HepG2 (cell line): Measurements from ENCODE around the gene KIF17. TPM values are rescaled to one million over a fixed set of nuclear protein-coding genes. Genes with fewer than 3 reads are reported as not detected.

ENCODE experiments used
- CEBPB ChIP-seq: IDR thresholded peaks from 2 replicates; pipeline ENCODE4 v1.6.1; 2011; ENCODE audit warnings: low read depth, low read length, improper control_type of control experiment, borderline replicate concordance
- DMAP1 ChIP-seq: IDR thresholded peaks from 2 replicates; pipeline ENCODE4 v1.6.1; 2016
- FOSL1 ChIP-seq: sonication (generic); formaldehyde crosslinking; IDR thresholded peaks from 2 replicates; pipeline ENCODE4 v1.9.0; 2021; ENCODE audit warnings: missing genetic modification reagents, borderline replicate concordance
- HDAC1 ChIP-seq: sonication (generic); formaldehyde crosslinking; IDR thresholded peaks from 2 replicates; pipeline ENCODE4 v1.5.1; 2020; ENCODE audit warnings: mild to moderate bottlenecking, missing genetic modification reagents
- HMGXB3 ChIP-seq: sonication (generic); formaldehyde crosslinking; IDR thresholded peaks from 2 replicates; pipeline ENCODE4 v1.4.0; 2020; ENCODE audit warnings: missing genetic modification reagents, borderline replicate concordance
- MED13 ChIP-seq: sonication (generic); formaldehyde crosslinking; IDR thresholded peaks from 2 replicates; pipeline ENCODE4 v1.5.0; 2020; ENCODE audit warnings: missing genetic modification reagents
- MXD1 ChIP-seq: sonication (generic); formaldehyde crosslinking; IDR thresholded peaks from 2 replicates; pipeline ENCODE4 v1.4.0; 2020; ENCODE audit warnings: mild to moderate bottlenecking, missing genetic modification reagents
- NR2F6 ChIP-seq, 2 experiments: IDR thresholded peaks; 2 replicates each; pipeline ENCODE4 v1.6.1; 2016; ENCODE audit warnings: antibody characterized with exemption in 1 of 2, mild to moderate bottlenecking in 1 of 2
- RNF219 ChIP-seq: sonication (generic); formaldehyde crosslinking; IDR thresholded peaks from 2 replicates; pipeline ENCODE4 v1.5.0; 2020; ENCODE audit warnings: mild to moderate bottlenecking, missing genetic modification reagents
- SRSF9 ChIP-seq: fragments of 200-400 bp; formaldehyde crosslinking; IDR thresholded peaks from 2 replicates; pipeline ENCODE4 v1.6.1; 2018; ENCODE audit warnings: borderline replicate concordance, mild to moderate bottlenecking, low read depth, low read length; ENCODE audit not compliant: insufficient read depth, poor library complexity, severe bottlenecking
- ZFP90 ChIP-seq: sonication (generic); formaldehyde crosslinking; IDR thresholded peaks from 2 replicates; pipeline ENCODE4 v1.8.0; 2022; ENCODE audit warnings: missing genetic modification reagents, mild to moderate bottlenecking, inconsistent platforms, borderline replicate concordance
- ZFY ChIP-seq: sonication (generic); formaldehyde crosslinking; IDR thresholded peaks from 2 replicates; pipeline ENCODE4 v1.4.0; 2020; ENCODE audit warnings: missing genetic modification reagents
- ZMYM2 ChIP-seq: sonication (generic); formaldehyde crosslinking; IDR thresholded peaks from 2 replicates; pipeline ENCODE4 v1.8.0; 2022; ENCODE audit warnings: mild to moderate bottlenecking, missing genetic modification reagents
- ZNF441 ChIP-seq: sonication (generic); formaldehyde crosslinking; IDR thresholded peaks from 2 replicates; pipeline ENCODE4 v1.7.0; 2021; ENCODE audit warnings: missing genetic modification reagents, borderline replicate concordance
- ZNF460 ChIP-seq: sonication (generic); formaldehyde crosslinking; IDR thresholded peaks from 2 replicates; pipeline ENCODE4 v1.5.1; 2020; ENCODE audit warnings: missing genetic modification reagents, mild to moderate bottlenecking, borderline replicate concordance
- ZNF652 ChIP-seq: IDR thresholded peaks from 2 replicates; pipeline ENCODE4 v1.6.1; 2016; ENCODE audit warnings: low read depth, borderline replicate concordance
- ZNF770 ChIP-seq: sonication (generic); formaldehyde crosslinking; IDR thresholded peaks from 2 replicates; pipeline ENCODE4 v1.5.0; 2020; ENCODE audit warnings: mild to moderate bottlenecking, missing genetic modification reagents
- polyA plus RNA-seq, 8 experiments: library from polyadenylated mRNA; depleted of rRNA in 3 of 8; stranded (reverse) in 7 of 8; unstranded in 1 of 8; fragments of >200 nt; fragmentation: Illumina TruSeq in 4 of 8; extraction: Trizol in 4 of 8; gene quantifications; 2 replicates each; pipeline versions ENCODE4 v1.2.1 to v1.2.3, GENCODE V29; 2011 to 2016; ENCODE audit warnings: low read depth in 4 of 8, missing spikeins in 1 of 8, mixed read lengths in 1 of 8; ENCODE audit not compliant: insufficient read depth in 1 of 8
- total RNA-seq, 5 experiments: library from RNA; depleted of rRNA; stranded (reverse); fragments of >200 nt; fragmentation: Illumina TruSeq; extraction: Trizol; gene quantifications; 2 replicates each; pipeline ENCODE4 v1.2.3, GENCODE V29; 2016; ENCODE audit warnings: low read depth in 1 of 5

The KIF17 gene
- total and polyA plus RNA-seq, 2 of the 13 experiments (the other 11 are each of a cell fraction or from before 2014, with no cell fraction given): 0.24 to 0.44 TPM

- TF ChIP-seq ZNF770 (CRISPR knock-in tag) (no peak), CEBPB (no peak), SRSF9 (no peak), MED13 (CRISPR knock-in tag) (no peak), ZNF460 (CRISPR knock-in tag) (no peak), DMAP1 (CRISPR knock-in tag) (no peak), ZMYM2 (no peak), ZNF441 (no peak; the same call in 1 of the 2 replicates), HDAC1 (peak; percentile 83), ZFY (CRISPR knock-in tag) (peak; percentile 91), FOSL1 (CRISPR knock-in tag) (no peak), ZNF652 (no peak), MXD1 (CRISPR knock-in tag) (peak; percentile 37; the same call in 1 of the 2 replicates), HMGXB3 (CRISPR knock-in tag) (no peak), ZFP90 (no peak; the same call in 1 of the 2 replicates), NR2F6 (IDR thresholded peaks at IDR 0.05) (no peak), NR2F6 (CRISPR knock-in tag; IDR thresholded peaks at IDR 0.05) (peak; percentile 47; the same call in 1 of the 2 replicates), RNF219 (CRISPR knock-in tag) (no peak)
Observed at GRCh38 chr1:20633190-20634064, 84.4 kb downstream of the KIF17 start, which contains the start of gene PINK1 (continued).
